ENCODE measurements around the gene EVA1A.

EVA1A gene

DNA sequence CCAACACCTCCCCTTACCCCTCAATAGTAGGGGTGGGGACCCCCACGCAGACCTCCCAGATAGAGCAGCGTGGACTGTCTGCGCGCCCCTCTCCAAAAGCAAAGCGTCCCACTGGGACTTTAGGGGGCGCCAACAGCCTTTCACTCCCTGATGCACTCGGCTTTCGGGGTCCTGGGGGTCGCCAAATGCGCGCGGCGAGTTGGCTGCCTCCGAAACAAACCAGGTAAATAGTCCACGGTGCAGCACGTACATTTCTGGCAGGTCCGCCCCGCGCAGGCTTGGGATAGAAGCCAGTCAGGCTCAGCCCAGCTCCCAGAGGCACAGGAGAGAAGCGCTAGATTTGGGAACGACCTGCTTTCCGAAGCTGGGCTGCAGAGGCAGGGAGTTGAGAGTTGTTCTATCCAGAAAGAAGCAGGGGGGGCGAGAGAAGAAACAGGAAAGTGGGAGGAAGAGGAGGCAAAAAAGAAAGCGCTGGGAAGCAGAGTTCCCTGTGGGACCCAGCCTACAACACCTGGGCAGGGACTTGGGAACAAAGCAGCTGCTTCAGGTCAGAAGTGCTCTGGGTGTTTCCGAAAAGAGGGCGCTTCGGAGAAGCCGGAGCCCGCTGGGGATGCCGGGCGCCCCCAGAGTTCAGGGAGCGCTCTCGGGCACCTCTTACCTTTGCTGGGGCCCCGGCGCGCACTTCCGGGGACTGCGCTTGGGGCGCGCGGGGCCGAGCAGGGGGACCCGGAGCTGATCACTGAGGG is 544 bp downstream of the EVA1A start:
- Histone ChIP-seq H3K4me2 (ENCODE audit: insufficient read depth, low read length) (peak overlapping the region; percentile 86), H3K36me3 (ENCODE audit: insufficient read depth, low read length) (peaks cover 26% of the 10 kb centered on the region), H3K79me2 (ENCODE audit: insufficient read depth, low read length) (peaks cover 56% of the 10 kb centered on the region), H3K4me3 (ENCODE audit: low read depth in 1 of 2, low read length in 2 of 2) (peak overlapping the region; percentile 87 to 90), H3K27ac (ENCODE audit: low read length) (peak overlapping the region; percentile 85), H3K9me3 (ENCODE audit: insufficient read depth, low read length, severe bottlenecking) (no peaks in the 10 kb centered on the region), H3K4me1 (ENCODE audit: insufficient read depth, low read length) (peaks cover 94% of the 10 kb centered on the region), H4K20me1 (ENCODE audit: insufficient read depth, low read length) (peaks cover 24% of the 10 kb centered on the region), H3K9ac (ENCODE audit: low read depth, low read length) (peak overlapping the region; percentile 84), H2AFZ (ENCODE audit: low read depth, low read length) (peak overlapping the region; percentile 74), H3K27me3 (ENCODE audit: insufficient read depth, low read length, poor library complexity) (no peaks in the 10 kb centered on the region)
- DNase-seq, result peak; percentile 33
- TF ChIP-seq EZH2 (IDR thresholded peaks at IDR 0.05; ENCODE audit: borderline replicate concordance, low read depth, low read length, severe bottlenecking), result no peak
- TF ChIP-seq, protein P1, sequence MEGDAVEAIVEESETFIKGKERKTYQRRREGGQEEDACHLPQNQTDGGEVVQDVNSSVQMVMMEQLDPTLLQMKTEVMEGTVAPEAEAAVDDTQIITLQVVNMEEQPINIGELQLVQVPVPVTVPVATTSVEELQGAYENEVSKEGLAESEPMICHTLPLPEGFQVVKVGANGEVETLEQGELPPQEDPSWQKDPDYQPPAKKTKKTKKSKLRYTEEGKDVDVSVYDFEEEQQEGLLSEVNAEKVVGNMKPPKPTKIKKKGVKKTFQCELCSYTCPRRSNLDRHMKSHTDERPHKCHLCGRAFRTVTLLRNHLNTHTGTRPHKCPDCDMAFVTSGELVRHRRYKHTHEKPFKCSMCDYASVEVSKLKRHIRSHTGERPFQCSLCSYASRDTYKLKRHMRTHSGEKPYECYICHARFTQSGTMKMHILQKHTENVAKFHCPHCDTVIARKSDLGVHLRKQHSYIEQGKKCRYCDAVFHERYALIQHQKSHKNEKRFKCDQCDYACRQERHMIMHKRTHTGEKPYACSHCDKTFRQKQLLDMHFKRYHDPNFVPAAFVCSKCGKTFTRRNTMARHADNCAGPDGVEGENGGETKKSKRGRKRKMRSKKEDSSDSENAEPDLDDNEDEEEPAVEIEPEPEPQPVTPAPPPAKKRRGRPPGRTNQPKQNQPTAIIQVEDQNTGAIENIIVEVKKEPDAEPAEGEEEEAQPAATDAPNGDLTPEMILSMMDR (IDR thresholded peaks at IDR 0.05; ENCODE audit: borderline replicate concordance, extremely low read depth, low read length, poor library complexity, severe bottlenecking), result peak; percentile 80
- ATAC-seq (ENCODE audit: insufficient read depth, low read depth), result peak; percentile 37

DNA sequence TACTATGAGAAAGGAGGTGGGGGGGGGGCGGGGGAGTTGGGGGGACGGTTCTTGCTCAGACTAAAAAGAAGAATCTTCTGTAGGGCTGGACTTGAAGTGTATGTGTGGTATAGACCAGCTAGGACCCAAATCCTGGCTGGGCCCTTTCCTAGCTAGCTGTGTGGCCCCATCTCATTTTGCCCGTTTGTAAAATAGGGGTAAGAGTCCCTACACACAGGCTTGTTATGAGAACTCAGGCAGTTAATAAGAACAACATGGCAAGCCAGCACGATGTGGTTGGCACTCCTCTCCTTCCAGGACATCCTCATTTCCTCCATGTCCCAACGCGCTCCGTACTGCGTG is 1.1 kb downstream of the EVA1A start:
- DNase-seq (no peak), ATAC-seq (ENCODE audit: insufficient read depth, low read depth) (no peak)
- no peaks in the 10 kb centered on the region for H3K27me3 ChIP-seq (ENCODE audit: insufficient read depth, low read length, poor library complexity)
- H3K4me1 ChIP-seq (ENCODE audit: insufficient read depth, low read length), result peaks cover 94% of the 10 kb centered on the region
- peaks cover 61% of the 10 kb centered on the region for H3K79me2 ChIP-seq (ENCODE audit: insufficient read depth, low read length)
- peaks cover 28% of the 10 kb centered on the region for H4K20me1 ChIP-seq (ENCODE audit: insufficient read depth, low read length)
- peaks cover 29% of the 10 kb centered on the region for H3K36me3 ChIP-seq (ENCODE audit: insufficient read depth, low read length)
- no peak for TF ChIP-seq EZH2 (IDR thresholded peaks at IDR 0.05; ENCODE audit: borderline replicate concordance, low read depth, low read length, severe bottlenecking)
- TF ChIP-seq, protein P1 (IDR thresholded peaks at IDR 0.05; ENCODE audit: borderline replicate concordance, extremely low read depth, low read length, poor library complexity, severe bottlenecking), result no peak
- peak overlapping the region; percentile 86 for H3K4me2 ChIP-seq (ENCODE audit: insufficient read depth, low read length)
- peak overlapping the region; percentile 84 for H3K9ac ChIP-seq (ENCODE audit: low read depth, low read length)
- H3K27ac ChIP-seq (ENCODE audit: low read length), result peak overlapping the region; percentile 85
- H3K9me3 ChIP-seq (ENCODE audit: insufficient read depth, low read length, severe bottlenecking), result no peaks in the 10 kb centered on the region
- H2AFZ ChIP-seq (ENCODE audit: low read depth, low read length), result peak overlapping the region; percentile 74
- peak overlapping the region; percentile 87 to 90 for H3K4me3 ChIP-seq (ENCODE audit: low read depth in 1 of 2, low read length in 2 of 2)

DNA sequence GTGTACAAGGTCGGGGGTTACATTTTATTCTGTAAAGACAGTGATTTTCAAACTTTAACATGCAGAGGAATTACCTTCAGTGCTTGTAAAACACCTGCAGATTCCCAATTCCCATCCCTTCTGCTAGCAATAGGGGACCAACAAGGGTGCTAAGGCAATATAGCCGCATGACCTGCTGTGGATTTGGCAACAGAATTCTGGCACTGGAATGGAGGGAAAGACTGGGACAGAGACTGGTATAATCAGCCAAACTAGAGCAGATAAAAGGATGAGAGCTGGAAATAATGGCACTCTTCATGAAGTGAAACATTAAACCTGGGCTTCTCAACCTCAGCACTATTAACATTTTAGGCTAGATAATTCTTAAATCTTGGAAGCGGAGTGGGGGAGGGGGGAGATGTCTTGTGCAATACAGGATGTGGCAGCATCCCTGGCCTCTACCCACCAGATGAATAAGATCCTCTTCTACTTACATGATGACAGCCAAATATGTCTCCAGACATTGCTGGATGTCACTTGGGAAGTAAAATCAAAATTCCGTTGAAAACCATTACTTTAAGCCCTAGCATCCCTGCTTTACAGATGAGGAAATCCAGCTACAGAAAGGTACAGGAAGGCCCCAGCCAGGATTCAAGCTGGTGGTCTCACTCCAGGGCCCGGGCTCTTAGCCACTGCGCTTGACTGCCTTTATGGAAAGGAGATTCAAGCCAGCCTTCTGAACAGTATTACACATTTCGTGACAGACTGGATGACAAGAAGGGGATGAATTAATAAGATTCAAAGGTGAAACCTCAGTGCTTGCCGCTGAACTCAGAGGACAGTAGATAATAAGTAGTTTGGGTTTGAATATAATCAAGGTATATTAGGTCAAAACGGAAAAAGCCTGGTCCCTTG is 1.7 kb downstream of the EVA1A start:
- peaks cover 94% of the 10 kb centered on the region for H3K4me1 ChIP-seq (ENCODE audit: insufficient read depth, low read length)
- H2AFZ ChIP-seq (ENCODE audit: low read depth, low read length), result no peak overlapping the region
- H4K20me1 ChIP-seq (ENCODE audit: insufficient read depth, low read length), result peaks cover 34% of the 10 kb centered on the region
- H3K9me3 ChIP-seq (ENCODE audit: insufficient read depth, low read length, severe bottlenecking), result no peaks in the 10 kb centered on the region
- H3K27me3 ChIP-seq (ENCODE audit: insufficient read depth, low read length, poor library complexity), result no peaks in the 10 kb centered on the region
- ATAC-seq (ENCODE audit: insufficient read depth, low read depth) (no peak), DNase-seq (peak; percentile 32)
- peaks cover 67% of the 10 kb centered on the region for H3K79me2 ChIP-seq (ENCODE audit: insufficient read depth, low read length)
- H3K4me2 ChIP-seq (ENCODE audit: insufficient read depth, low read length), result peak overlapping the region; percentile 86
- peak overlapping the region; percentile 84 for H3K9ac ChIP-seq (ENCODE audit: low read depth, low read length)
- TF ChIP-seq EZH2 (IDR thresholded peaks at IDR 0.05; ENCODE audit: borderline replicate concordance, low read depth, low read length, severe bottlenecking), result no peak
- TF ChIP-seq, protein P1 (IDR thresholded peaks at IDR 0.05; ENCODE audit: borderline replicate concordance, extremely low read depth, low read length, poor library complexity, severe bottlenecking), result no peak
- H3K4me3 ChIP-seq (ENCODE audit: low read depth in 1 of 2, low read length in 2 of 2), result peak overlapping the region; percentile 15 to 90; a peak in 3 of 4 replicates
- H3K36me3 ChIP-seq (ENCODE audit: insufficient read depth, low read length), result peaks cover 33% of the 10 kb centered on the region
- H3K27ac ChIP-seq (ENCODE audit: low read length), result peak overlapping the region; percentile 64
